GM12878 (cell line): ENCODE results near the gene DENR. TPM values are rescaled to one million over a fixed set of nuclear protein-coding genes. Genes with fewer than 3 reads are reported as not detected.

Experiments used
- polyA plus RNA-seq, 11 experiments: library from polyadenylated mRNA; depleted of rRNA in 4 of 11; unstranded in 6 of 11; stranded (reverse) in 5 of 11; fragments of >200 nt; fragmentation: Nextera tagmentation in 4 of 11; fragmentation: Illumina TruSeq in 1 of 11; extraction: Ambion mirVana in 4 of 11; extraction: Trizol in 1 of 11; gene quantifications; 1 replicate in 1 of 11; 2 replicates in 10 of 11; pipeline versions ENCODE4 v1.2.1 to v1.2.3, GENCODE V29; 2011 to 2016; ENCODE audit warnings: inconsistent platforms in 2 of 11, missing spikeins in 2 of 11, low read depth in 1 of 11
- small RNA-seq: library from RNA; depleted of rRNA; stranded (forward); fragments of <200 nt; gene quantifications from one replicate; pipeline ENCODE3, GENCODE V24; 2014
- total RNA-seq, 4 experiments: library from RNA; depleted of rRNA in 3 of 4; stranded (reverse); fragments of >200 nt in 3 of 4; fragmentation: Illumina TruSeq in 1 of 4; extraction: Trizol in 1 of 4; gene quantifications; 2 replicates each; pipeline versions ENCODE4 v1.2.1 to v1.2.3, GENCODE V29; 2013 to 2021

Gene DENR
- total and polyA plus RNA-seq, 10 of the 15 experiments (the other 5 are each of a cell fraction or from before 2014, with no cell fraction given) = 29.4 to 97.7 (median 58.3) TPM

Small RNA genes within 50 kb of the gene (small RNA-seq; reads per million reads assigned to genes)
- gene AC026333.2 (not detected), gene RF00019 (not detected)

Other genes starting within 250 kb of the DENR start
Only the 7 nearest of the 11 such genes appear.
- gene HCAR2, start 49.5 kb upstream of the DENR start, total RNA-seq (2014; rRNA removed) = 0.22 and 0.34 TPM in 2 replicates
- 0.22 and 0.37 TPM in 2 replicates for gene HCAR2, start 49.5 kb upstream of the DENR start, total RNA-seq (2014; rRNA removed; fragmentation: Illumina TruSeq; extraction: Trizol)
- gene HCAR2, start 49.5 kb upstream of the DENR start, total RNA-seq (2021) = 0.13 and 0.28 TPM in 2 replicates
- 0.16 and 0.19 TPM in 2 replicates for gene HCAR2, start 49.5 kb upstream of the DENR start, polyA plus RNA-seq (2011; rRNA removed)
- gene HCAR2, start 49.5 kb upstream of the DENR start, polyA plus RNA-seq (2014; fragmentation: Illumina TruSeq; extraction: Trizol) = 0.25 and 0.93 TPM in 2 replicates
- under 1 TPM; 0.37 to 0.66 TPM for gene HCAR2, start 49.5 kb upstream of the DENR start, polyA plus RNA-seq (2014; fragmentation: Nextera tagmentation; extraction: Ambion mirVana)
- 0.18 and 0.58 TPM in 2 replicates for gene HCAR2, start 49.5 kb upstream of the DENR start, polyA plus RNA-seq (2014; rRNA removed)
- under 1 TPM; 0.43 to 0.48 TPM for gene HCAR2, start 49.5 kb upstream of the DENR start, polyA plus RNA-seq (2016; fragmentation: Nextera tagmentation; extraction: Ambion mirVana)
- 1.0 and 1.2 TPM in 2 replicates for gene HCAR3, start 36.0 kb upstream of the DENR start, total RNA-seq (2014; rRNA removed)
- gene HCAR3, start 36.0 kb upstream of the DENR start, total RNA-seq (2014; rRNA removed; fragmentation: Illumina TruSeq; extraction: Trizol) = 2.0 and 2.4 TPM in 2 replicates
- gene HCAR3, start 36.0 kb upstream of the DENR start, total RNA-seq (2021) = 1.9 and 2.2 TPM in 2 replicates
- gene HCAR3, start 36.0 kb upstream of the DENR start, polyA plus RNA-seq (2011; rRNA removed) = 0.50 and 0.57 TPM in 2 replicates
- 2.4 and 3.1 TPM in 2 replicates for gene HCAR3, start 36.0 kb upstream of the DENR start, polyA plus RNA-seq (2014; fragmentation: Illumina TruSeq; extraction: Trizol)
- 1 to 10 TPM; 2.2 to 3.0 TPM for gene HCAR3, start 36.0 kb upstream of the DENR start, polyA plus RNA-seq (2014; fragmentation: Nextera tagmentation; extraction: Ambion mirVana)
- gene HCAR3, start 36.0 kb upstream of the DENR start, polyA plus RNA-seq (2014; rRNA removed) = 1.5 and 2.4 TPM in 2 replicates
- 1 to 10 TPM; 1.6 to 2.2 TPM for gene HCAR3, start 36.0 kb upstream of the DENR start, polyA plus RNA-seq (2016; fragmentation: Nextera tagmentation; extraction: Ambion mirVana)
- under 0.01 TPM in 1 of 2 replicates, not detected in the other for gene HCAR1, start 22.0 kb upstream of the DENR start, total RNA-seq (2014; rRNA removed)
- 0.04 and 0.05 TPM in 2 replicates for gene HCAR1, start 22.0 kb upstream of the DENR start, total RNA-seq (2014; rRNA removed; fragmentation: Illumina TruSeq; extraction: Trizol)
- gene HCAR1, start 22.0 kb upstream of the DENR start, total RNA-seq (2021) = 0.05 TPM in 2 replicates
- gene HCAR1, start 22.0 kb upstream of the DENR start, polyA plus RNA-seq (2011; rRNA removed) = not detected in 2 replicates
- gene HCAR1, start 22.0 kb upstream of the DENR start, polyA plus RNA-seq (2014; fragmentation: Illumina TruSeq; extraction: Trizol) = 0.01 and 0.03 TPM in 2 replicates
- gene HCAR1, start 22.0 kb upstream of the DENR start, polyA plus RNA-seq (2014; fragmentation: Nextera tagmentation; extraction: Ambion mirVana) = not detected
- gene HCAR1, start 22.0 kb upstream of the DENR start, polyA plus RNA-seq (2014; rRNA removed) = 0.06 TPM in 1 of 2 replicates, not detected in the other
- gene HCAR1, start 22.0 kb upstream of the DENR start, polyA plus RNA-seq (2016; fragmentation: Nextera tagmentation; extraction: Ambion mirVana) = not detected
- 0.28 and 0.33 TPM in 2 replicates for gene CCDC62, start 21.7 kb downstream of the DENR start, total RNA-seq (2014; rRNA removed)
- gene CCDC62, start 21.7 kb downstream of the DENR start, total RNA-seq (2014; rRNA removed; fragmentation: Illumina TruSeq; extraction: Trizol) = 0.41 and 0.54 TPM in 2 replicates
- 0.48 and 0.59 TPM in 2 replicates for gene CCDC62, start 21.7 kb downstream of the DENR start, total RNA-seq (2021)
- gene CCDC62, start 21.7 kb downstream of the DENR start, polyA plus RNA-seq (2011; rRNA removed) = 0.39 and 0.69 TPM in 2 replicates
- gene CCDC62, start 21.7 kb downstream of the DENR start, polyA plus RNA-seq (2014; fragmentation: Illumina TruSeq; extraction: Trizol) = 0.29 and 0.54 TPM in 2 replicates
- under 1 TPM; 0.08 to 0.09 TPM for gene CCDC62, start 21.7 kb downstream of the DENR start, polyA plus RNA-seq (2014; fragmentation: Nextera tagmentation; extraction: Ambion mirVana)
- 0.20 and 0.32 TPM in 2 replicates for gene CCDC62, start 21.7 kb downstream of the DENR start, polyA plus RNA-seq (2014; rRNA removed)
- gene CCDC62, start 21.7 kb downstream of the DENR start, polyA plus RNA-seq (2016; fragmentation: Nextera tagmentation; extraction: Ambion mirVana) = under 1 TPM; 0.16 to 0.25 TPM
- gene HIP1R, start 82.6 kb downstream of the DENR start, total RNA-seq (2014; rRNA removed) = 23.3 and 27.7 TPM in 2 replicates
- gene HIP1R, start 82.6 kb downstream of the DENR start, total RNA-seq (2014; rRNA removed; fragmentation: Illumina TruSeq; extraction: Trizol) = 6.9 and 10.2 TPM in 2 replicates
- gene HIP1R, start 82.6 kb downstream of the DENR start, total RNA-seq (2021) = 20.7 and 21.7 TPM in 2 replicates
- gene HIP1R, start 82.6 kb downstream of the DENR start, polyA plus RNA-seq (2011; rRNA removed) = 1.1 and 1.6 TPM in 2 replicates
- 3.4 and 10.4 TPM in 2 replicates for gene HIP1R, start 82.6 kb downstream of the DENR start, polyA plus RNA-seq (2014; fragmentation: Illumina TruSeq; extraction: Trizol)
- under 1 TPM; 0.18 to 0.35 TPM for gene HIP1R, start 82.6 kb downstream of the DENR start, polyA plus RNA-seq (2014; fragmentation: Nextera tagmentation; extraction: Ambion mirVana)
- 19.9 and 20.8 TPM in 2 replicates for gene HIP1R, start 82.6 kb downstream of the DENR start, polyA plus RNA-seq (2014; rRNA removed)
- 10 to 100 TPM; 12.9 to 14.4 TPM for gene HIP1R, start 82.6 kb downstream of the DENR start, polyA plus RNA-seq (2016; fragmentation: Nextera tagmentation; extraction: Ambion mirVana)
- 47.5 and 53.3 TPM in 2 replicates for gene VPS37B, start 143.3 kb downstream of the DENR start, total RNA-seq (2014; rRNA removed)
- gene VPS37B, start 143.3 kb downstream of the DENR start, total RNA-seq (2014; rRNA removed; fragmentation: Illumina TruSeq; extraction: Trizol) = 22.3 and 26.5 TPM in 2 replicates
- 68.6 and 68.7 TPM in 2 replicates for gene VPS37B, start 143.3 kb downstream of the DENR start, total RNA-seq (2021)
- 11.7 and 13.0 TPM in 2 replicates for gene VPS37B, start 143.3 kb downstream of the DENR start, polyA plus RNA-seq (2011; rRNA removed)
- 20.1 and 29.5 TPM in 2 replicates for gene VPS37B, start 143.3 kb downstream of the DENR start, polyA plus RNA-seq (2014; fragmentation: Illumina TruSeq; extraction: Trizol)
- 1 to 10 TPM in 1 of 2 experiments, under 1 TPM in 1; 0.66 to 1.7 TPM for gene VPS37B, start 143.3 kb downstream of the DENR start, polyA plus RNA-seq (2014; fragmentation: Nextera tagmentation; extraction: Ambion mirVana)
- gene VPS37B, start 143.3 kb downstream of the DENR start, polyA plus RNA-seq (2014; rRNA removed) = 54.0 and 63.8 TPM in 2 replicates
- gene VPS37B, start 143.3 kb downstream of the DENR start, polyA plus RNA-seq (2016; fragmentation: Nextera tagmentation; extraction: Ambion mirVana) = 10 to 100 TPM; 49.7 to 52.6 TPM
- gene ABCB9, start 213.6 kb downstream of the DENR start, total RNA-seq (2014; rRNA removed) = 4.0 and 4.1 TPM in 2 replicates
- gene ABCB9, start 213.6 kb downstream of the DENR start, total RNA-seq (2014; rRNA removed; fragmentation: Illumina TruSeq; extraction: Trizol) = 2.7 and 3.0 TPM in 2 replicates
- gene ABCB9, start 213.6 kb downstream of the DENR start, total RNA-seq (2021) = 3.7 and 4.9 TPM in 2 replicates
- gene ABCB9, start 213.6 kb downstream of the DENR start, polyA plus RNA-seq (2011; rRNA removed) = 0.58 and 0.85 TPM in 2 replicates
- 0.65 and 1.4 TPM in 2 replicates for gene ABCB9, start 213.6 kb downstream of the DENR start, polyA plus RNA-seq (2014; fragmentation: Illumina TruSeq; extraction: Trizol)
- under 1 TPM; 0.37 to 0.43 TPM for gene ABCB9, start 213.6 kb downstream of the DENR start, polyA plus RNA-seq (2014; fragmentation: Nextera tagmentation; extraction: Ambion mirVana)
- 4.6 and 5.3 TPM in 2 replicates for gene ABCB9, start 213.6 kb downstream of the DENR start, polyA plus RNA-seq (2014; rRNA removed)
- gene ABCB9, start 213.6 kb downstream of the DENR start, polyA plus RNA-seq (2016; fragmentation: Nextera tagmentation; extraction: Ambion mirVana) = 1 to 10 TPM; 3.2 to 4.3 TPM